GM12878 (cell line): ENCODE results near the gene BHLHE41. TPM values are rescaled to one million over a fixed set of nuclear protein-coding genes. Genes with fewer than 3 reads are reported as not detected.

Experiments used
- ATAC-seq: fragments of 200-7000 bp; cut with Tn5 transposase; 3 replicates; pipeline ENCODE4 v1.9.1; 2020; ENCODE audit warnings: mild to moderate bottlenecking, moderate library complexity
- BruUV-seq: library from RNA; stranded (reverse); fragments of 400-500 nt; replicated peaks from 2 replicates; lab custom pipeline; 2021; lab: Mats Ljungman, UMichigan
- CTCF ChIA-PET: fragments of 300-600 bp; sonication (Branson Sonifier 250); formaldehyde crosslinking; extraction: SDS; loops from one replicate; lab custom pipeline; 2021; ENCODE audit warnings: inconsistent platforms; lab: Yijun Ruan, JAX
- POLR2A ChIA-PET: fragments of 350-600 bp; formaldehyde crosslinking; extraction: SDS; loops from one replicate; lab custom pipeline; 2021; ENCODE audit warnings: inconsistent platforms; lab: Charles Lee
- RAD21 ChIA-PET: fragments of 300-600 bp; sonication (Branson Sonifier 250); formaldehyde crosslinking; loops from one replicate; lab custom pipeline; 2023; ENCODE audit warnings: antibody characterized with exemption; ENCODE audit not compliant: unreplicated experiment; lab: Charles Lee
- SMC1A ChIA-PET: fragments of 300-600 bp; sonication (Branson Sonifier 250); formaldehyde crosslinking; loops from one replicate; lab custom pipeline; 2023; ENCODE audit not compliant: unreplicated experiment, uncharacterized antibody; lab: Charles Lee
- DNase-seq: peaks from one replicate; pipeline ENCODE4 v3.0.0-alpha.2; 2011; ENCODE audit warnings: low read depth, low spot score
- FAIRE-seq: peaks from 3 replicates; lab custom pipeline; 2011; peaks lifted over from hg19 to GRCh38; lab: Jason Lieb, UNC
- H2AFZ ChIP-seq: 2 replicates; pipeline ENCODE4 v1.6.0; 2011; ENCODE audit warnings: low read depth, low read length, control low read depth; ENCODE audit not compliant: control insufficient read depth
- H3K27ac ChIP-seq: 2 replicates; pipeline ENCODE4 v1.5.1; 2011; ENCODE audit warnings: control low read depth; ENCODE audit not compliant: control insufficient read depth, insufficient read depth
- H3K27me3 ChIP-seq, 2 experiments: replicated peaks in 1 of 2; 2 replicates each; pipeline versions ENCODE4 v1.6.0 to v1.6.1; 2011; ENCODE audit warnings: low read length in 1 of 2; ENCODE audit not compliant: control insufficient read depth in 2 of 2, insufficient read depth in 2 of 2
- H3K36me3 ChIP-seq, 2 experiments: 2 replicates each; pipeline ENCODE4 v1.5.1; 2011; ENCODE audit warnings: low read length in 1 of 2; ENCODE audit not compliant: control insufficient read depth in 2 of 2, insufficient read depth in 2 of 2
- H3K4me1 ChIP-seq: 2 replicates; pipeline ENCODE4 v1.6.1; 2011; ENCODE audit warnings: mild to moderate bottlenecking, low read length, moderate library complexity, mixed read lengths; ENCODE audit not compliant: control insufficient read depth, insufficient read depth
- H3K4me2 ChIP-seq: 2 replicates; pipeline ENCODE4 v1.6.0; 2011; ENCODE audit warnings: control low read depth; ENCODE audit not compliant: control insufficient read depth, insufficient read depth
- H3K4me3 ChIP-seq: fragments of 200-600 bp; sonication (generic); 2 replicates; pipeline ENCODE4 v1.5.1; 2016
- H3K79me2 ChIP-seq: 2 replicates; pipeline ENCODE4 v1.6.0; 2011; ENCODE audit warnings: low read length; ENCODE audit not compliant: control insufficient read depth, insufficient read depth
- H3K9ac ChIP-seq: 2 replicates; pipeline ENCODE4 v1.8.0; 2011; ENCODE audit warnings: low read length, control low read depth, mixed read lengths; ENCODE audit not compliant: control insufficient read depth, insufficient read depth
- H3K9me3 ChIP-seq: replicated peaks from 3 replicates; pipeline ENCODE4 v1.5.1; 2011; ENCODE audit warnings: mild to moderate bottlenecking, low read length; ENCODE audit not compliant: control insufficient read depth, insufficient read depth
- H4K20me1 ChIP-seq: 2 replicates; pipeline ENCODE4 v1.6.0; 2011; ENCODE audit not compliant: control insufficient read depth, insufficient read depth
- CHD1 ChIP-seq: IDR thresholded peaks from 2 replicates; pipeline ENCODE4 v1.6.1; 2012; ENCODE audit warnings: low read depth, low read length, improper control_type of control experiment
- CREM ChIP-seq: IDR thresholded peaks from 2 replicates; pipeline ENCODE4 v1.6.1; 2014; ENCODE audit warnings: antibody characterized with exemption, low read depth
- ESRRA ChIP-seq: IDR thresholded peaks from 2 replicates; pipeline ENCODE4 v1.6.1; 2012; ENCODE audit warnings: mild to moderate bottlenecking, low read length, improper control_type of control experiment
- GATAD2B ChIP-seq: fragments of 450-650 bp; conservative IDR thresholded peaks from 2 replicates; pipeline ENCODE4 v1.6.1; 2017; ENCODE audit warnings: low read depth, mild to moderate bottlenecking, moderate library complexity
- IKZF1 ChIP-seq: fragments of 450-650 bp; conservative IDR thresholded peaks from 2 replicates; pipeline ENCODE4 v1.6.1; 2017; ENCODE audit warnings: antibody characterized with exemption, mild to moderate bottlenecking
- NFXL1 ChIP-seq: fragments of 450-650 bp; IDR thresholded peaks from 2 replicates; pipeline ENCODE4 v1.6.1; 2017; ENCODE audit warnings: antibody characterized with exemption, mild to moderate bottlenecking, borderline replicate concordance
- RELA ChIP-seq: fragments of 450-650 bp; IDR thresholded peaks from 2 replicates; pipeline ENCODE4 v1.8.0; 2014; ENCODE audit warnings: borderline replicate concordance; ENCODE audit not compliant: partially characterized antibody
- SREBF1 ChIP-seq: IDR thresholded peaks from 2 replicates; pipeline ENCODE4 v1.6.1; 2012; ENCODE audit warnings: mild to moderate bottlenecking, low read length
- TAF1 ChIP-seq: IDR thresholded peaks from 2 replicates; pipeline ENCODE4 v1.6.1; 2011; ENCODE audit warnings: mild to moderate bottlenecking, low read depth, low read length, borderline replicate concordance
- WGBS: methylation state at CpG from one replicate; pipeline ENCODE4 v1.1.6; 2016; ENCODE audit warnings: low lambda C conversion rate; ENCODE audit not compliant: insufficient replicate concordance, insufficient coverage; ENCODE audit errors: missing lambda C conversion rate; 5-methylcytosine and 5-hydroxymethylcytosine counted together
- in situ Hi-C: fragments of 300-500 bp; cut with MboI; formaldehyde crosslinking; loops from 9 replicates; pipeline ENCODE4 v1.14.3; 2018; ENCODE audit warnings: mixed read lengths
- intact Hi-C: fragments of 100-400 bp; cut with micrococcal nuclease; formaldehyde crosslinking; loops from one replicate; pipeline ENCODE4 v1.14.2; 2022; ENCODE audit not compliant: unreplicated experiment
- polyA plus RNA-seq, 11 experiments: library from polyadenylated mRNA; depleted of rRNA in 4 of 11; unstranded in 6 of 11; stranded (reverse) in 5 of 11; fragments of >200 nt; fragmentation: Nextera tagmentation in 4 of 11; fragmentation: Illumina TruSeq in 1 of 11; extraction: Ambion mirVana in 4 of 11; extraction: Trizol in 1 of 11; gene quantifications; 1 replicate in 1 of 11; 2 replicates in 10 of 11; pipeline versions ENCODE4 v1.2.1 to v1.2.3, GENCODE V29; 2011 to 2016; ENCODE audit warnings: inconsistent platforms in 2 of 11, missing spikeins in 2 of 11, low read depth in 1 of 11
- total RNA-seq, 4 experiments: library from RNA; depleted of rRNA in 3 of 4; stranded (reverse); fragments of >200 nt in 3 of 4; fragmentation: Illumina TruSeq in 1 of 4; extraction: Trizol in 1 of 4; gene quantifications; 2 replicates each; pipeline versions ENCODE4 v1.2.1 to v1.2.3, GENCODE V29; 2013 to 2021
- TF ChIP-seq, protein P1 (sequence below): fragments of 450-650 bp; IDR thresholded peaks from 2 replicates; pipeline ENCODE4 v1.6.1; 2018; ENCODE audit warnings: borderline replicate concordance, mild to moderate bottlenecking; ENCODE audit not compliant: partially characterized antibody

BHLHE41 gene
- total and polyA plus RNA-seq, 10 of the 15 experiments (the other 5 are each of a cell fraction or from before 2014, with no cell fraction given): 0.02 to 1.5 (median 0.07) TPM; not detected in 3

DNA sequence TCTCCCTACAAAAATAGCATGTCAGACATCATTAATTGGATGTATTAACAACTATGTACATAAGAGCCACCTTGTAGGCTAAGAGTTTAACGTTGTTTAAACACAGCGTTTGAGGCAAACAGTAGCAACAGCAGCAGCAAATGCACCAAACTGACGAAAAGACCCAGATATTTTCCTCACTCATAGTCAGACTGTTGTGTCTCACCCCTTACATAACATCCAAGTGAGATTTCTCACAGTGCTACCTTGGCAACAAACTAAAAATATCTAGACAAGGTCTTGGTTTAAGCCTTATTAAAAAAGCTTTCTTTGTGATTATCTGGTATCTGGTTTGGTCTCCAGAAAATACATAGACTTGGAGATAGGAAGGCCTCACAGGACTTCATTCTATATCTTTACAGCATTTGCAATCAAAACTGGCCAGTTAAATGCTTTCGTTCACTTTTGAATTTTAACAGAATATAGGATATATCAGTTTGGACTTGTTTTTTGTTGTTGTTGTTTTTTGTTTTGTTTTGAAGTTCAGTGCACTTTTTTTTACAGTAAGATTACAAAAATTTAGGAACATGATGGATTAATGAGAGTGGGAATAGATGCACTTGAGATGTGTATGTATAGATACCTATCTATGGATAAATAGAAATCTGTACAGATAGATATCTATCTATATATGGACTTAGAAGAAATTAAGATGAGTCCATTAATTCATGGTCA is 4.1 kb downstream of the BHLHE41 start:
- no peak overlapping the region for H3K4me3 ChIP-seq
- H3K9me3 ChIP-seq: no peaks in the 10 kb centered on the region
- H3K27me3 ChIP-seq: peaks cover 10 to 35% of the 10 kb centered on the region in 2 experiments
- CTCF ChIA-PET: interaction anchor here (0.8 to 7.8 kb wide), 18 partner anchors 12 to 581 kb away, joined by 3 to 74 read pairs (median 5); partner anchors contain the start of gene SSPN
- FAIRE-seq (no peak), DNase-seq (no peak)
- H3K9ac ChIP-seq: no peak overlapping the region
- TF ChIP-seq SREBF1 (no peak), GATAD2B (no peak), CHD1 (no peak), IKZF1 (no peak), TAF1 (no peak), ESRRA (no peak), NFXL1 (no peak), RELA (no peak), CREM (no peak)
- TF ChIP-seq, protein P1, sequence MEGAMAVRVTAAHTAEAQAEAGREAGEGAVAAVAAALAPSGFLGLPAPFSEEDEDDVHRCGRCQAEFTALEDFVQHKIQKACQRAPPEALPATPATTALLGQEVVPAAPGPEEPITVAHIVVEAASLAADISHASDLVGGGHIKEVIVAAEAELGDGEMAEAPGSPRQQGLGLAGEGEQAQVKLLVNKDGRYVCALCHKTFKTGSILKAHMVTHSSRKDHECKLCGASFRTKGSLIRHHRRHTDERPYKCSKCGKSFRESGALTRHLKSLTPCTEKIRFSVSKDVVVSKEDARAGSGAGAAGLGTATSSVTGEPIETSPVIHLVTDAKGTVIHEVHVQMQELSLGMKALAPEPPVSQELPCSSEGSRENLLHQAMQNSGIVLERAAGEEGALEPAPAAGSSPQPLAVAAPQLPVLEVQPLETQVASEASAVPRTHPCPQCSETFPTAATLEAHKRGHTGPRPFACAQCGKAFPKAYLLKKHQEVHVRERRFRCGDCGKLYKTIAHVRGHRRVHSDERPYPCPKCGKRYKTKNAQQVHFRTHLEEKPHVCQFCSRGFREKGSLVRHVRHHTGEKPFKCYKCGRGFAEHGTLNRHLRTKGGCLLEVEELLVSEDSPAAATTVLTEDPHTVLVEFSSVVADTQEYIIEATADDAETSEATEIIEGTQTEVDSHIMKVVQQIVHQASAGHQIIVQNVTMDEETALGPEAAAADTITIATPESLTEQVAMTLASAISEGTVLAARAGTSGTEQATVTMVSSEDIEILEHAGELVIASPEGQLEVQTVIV: no peak
- TF ChIP-seq, all 136 proteins: peak for 0
- no TSS peak for BruUV-seq
- ChIA-PET SMC1A (interaction anchor here (0.6 to 8.3 kb wide), 22 partner anchors 23 to 521 kb away, joined by 3 to 91 read pairs (median 4); no protein-coding TSS in a partner anchor), RAD21 (interaction anchor here (1.0 to 5.7 kb wide), 7 partner anchors 35 to 531 kb away, joined by 3 to 29 read pairs (median 5); no protein-coding TSS in a partner anchor), POLR2A (interaction anchor here (0.7 to 1.8 kb wide), 3 partner anchors 26 to 576 kb away, joined by 3 to 5 read pairs (median 5); no protein-coding TSS in a partner anchor)
- Histone ChIP-seq H3K36me3 (no peaks in the 10 kb centered on the region), H3K79me2 (no peaks in the 10 kb centered on the region), H4K20me1 (no peaks in the 10 kb centered on the region), H2AFZ (no peak overlapping the region), H3K27ac (no peak overlapping the region), H3K4me2 (no peak overlapping the region), H3K4me1 (peaks cover 29% of the 10 kb centered on the region)
- in situ Hi-C loops (loop anchor here (25.0 kb wide), 1 partner anchor 517 kb away; no protein-coding TSS in a partner anchor), intact Hi-C loops (loop anchor here (5.0 kb wide), 1 partner anchor 152 kb away; no protein-coding TSS in a partner anchor)
- WGBS: 78% methylated on average over 4 of the region's 4 CpGs
- ATAC-seq: no peak
